ENCODE results near the gene CCNQ. TPM values are rescaled to one million over a fixed set of nuclear protein-coding genes. Genes with fewer than 3 reads are reported as not detected.
"Not testable (repeated sequence)": the region's sequence is repeated elsewhere in the genome, so short reads cannot be mapped to it uniquely, and the experiment has no call there.

Gene CCNQ
- total RNA-seq, 2 experiments from 2014 or later, result 13.4 to 15.1 TPM

DNA sequence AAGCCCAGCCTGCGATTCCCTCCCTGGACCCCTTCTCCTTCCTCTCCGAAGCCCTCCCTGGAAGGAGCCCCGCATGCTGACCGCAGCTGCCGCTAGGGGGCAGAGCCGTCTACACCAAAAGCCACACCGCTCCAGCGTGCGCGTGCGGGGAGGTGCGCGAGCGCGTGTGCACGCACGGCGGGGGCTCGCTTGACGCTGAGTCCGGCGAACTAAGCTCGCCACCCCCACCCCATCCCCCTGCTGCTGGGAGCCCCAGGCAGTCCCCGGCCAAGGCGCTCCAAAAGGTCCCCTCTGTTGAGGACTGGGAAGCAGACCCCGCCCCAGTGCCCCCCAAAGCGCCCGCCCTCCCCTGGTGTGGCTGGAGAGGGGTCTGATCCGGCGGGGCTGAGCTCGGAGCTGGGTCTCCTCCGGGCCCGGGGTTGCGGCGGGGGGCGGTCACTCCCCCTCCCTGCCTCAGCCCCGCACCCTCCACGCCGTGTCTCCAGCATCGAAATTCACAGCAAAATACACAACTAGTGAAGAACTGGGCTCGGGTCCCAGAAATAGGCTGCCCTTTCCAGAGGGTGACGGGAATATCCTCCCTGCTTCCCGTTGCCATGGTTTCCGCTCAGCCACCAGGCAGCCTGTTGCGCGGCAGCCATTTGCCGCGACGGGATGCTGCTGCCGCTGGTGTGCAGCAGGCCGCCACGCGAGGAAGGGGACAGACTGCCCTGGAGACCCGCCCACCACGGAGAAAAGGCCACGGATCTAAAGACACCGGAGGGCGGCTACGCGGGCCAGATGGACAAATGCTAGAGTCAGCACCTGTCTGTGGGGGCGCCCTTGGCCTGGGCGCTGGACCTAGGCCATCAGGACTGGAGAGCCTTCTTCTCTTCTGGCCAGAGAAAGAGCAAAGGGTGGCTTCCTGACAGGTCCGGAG lies 11.2 kb upstream of the CCNQ start:
- peak overlapping the region; percentile 8 for H3K27ac Mint-ChIP-seq
- no peaks in the 10 kb centered on the region for H3K9me3 Mint-ChIP-seq
- H3K27me3 Mint-ChIP-seq (ENCODE audit: low read depth), result no peaks in the 10 kb centered on the region
- H3K36me3 Mint-ChIP-seq (ENCODE audit: low read depth), result no peaks in the 10 kb centered on the region
- H3K4me1 Mint-ChIP-seq (ENCODE audit: low read depth), result peaks cover 8% of the 10 kb centered on the region
- DNase-seq, result peak; percentile 78
- peak overlapping the region; percentile 63 for H3K4me3 Mint-ChIP-seq
- CTCF ChIA-PET, result interaction anchor here (0.7 to 3.3 kb wide), 15 partner anchors 10 to 137 kb away, joined by 3 to 25 read pairs (median 5); partner anchors contain the start of genes CCNQ and DUSP9
- intact Hi-C loops (cut with micrococcal nuclease), result loop anchor here (1.0 to 5.0 kb wide), 4 partner anchors 39 to 59 kb away; no protein-coding TSS in a partner anchor

DNA sequence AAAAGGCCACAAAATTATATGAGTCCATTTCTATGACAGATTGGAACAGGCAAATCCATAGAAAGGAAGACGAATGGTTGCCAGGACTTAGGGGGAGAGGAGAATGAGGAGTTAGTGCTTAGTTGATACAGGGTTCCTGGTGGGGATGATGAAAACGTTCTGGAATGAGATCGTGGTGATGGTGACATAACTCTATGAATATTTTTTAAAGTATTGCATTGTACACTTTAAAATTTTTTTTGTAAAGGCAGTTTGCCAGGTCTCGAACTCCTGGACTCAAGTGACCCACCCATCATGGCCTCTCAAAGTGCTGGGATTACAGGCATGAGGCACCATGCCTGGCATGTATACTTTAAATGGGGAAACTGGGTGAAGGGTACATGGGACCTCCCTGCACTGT lies 9.9 kb upstream of the CCNQ start:
- H3K4me1 Mint-ChIP-seq (ENCODE audit: low read depth), result peaks cover 7% of the 10 kb centered on the region
- no peak overlapping the region for H3K27ac Mint-ChIP-seq
- no peaks in the 10 kb centered on the region for H3K36me3 Mint-ChIP-seq (ENCODE audit: low read depth)
- H3K9me3 Mint-ChIP-seq, result no peaks in the 10 kb centered on the region
- H3K4me3 Mint-ChIP-seq, result no peak overlapping the region
- CTCF ChIA-PET, result interaction anchor here (0.7 to 3.3 kb wide), 13 partner anchors 9 to 173 kb away, joined by 3 to 25 read pairs (median 5); partner anchors contain the start of genes CCNQ and DUSP9
- intact Hi-C loops (cut with micrococcal nuclease), result loop anchor here (2.0 kb wide), 1 partner anchor 60 kb away; no protein-coding TSS in a partner anchor
- DNase-seq, result no peak
- no peaks in the 10 kb centered on the region for H3K27me3 Mint-ChIP-seq (ENCODE audit: low read depth)

DNA sequence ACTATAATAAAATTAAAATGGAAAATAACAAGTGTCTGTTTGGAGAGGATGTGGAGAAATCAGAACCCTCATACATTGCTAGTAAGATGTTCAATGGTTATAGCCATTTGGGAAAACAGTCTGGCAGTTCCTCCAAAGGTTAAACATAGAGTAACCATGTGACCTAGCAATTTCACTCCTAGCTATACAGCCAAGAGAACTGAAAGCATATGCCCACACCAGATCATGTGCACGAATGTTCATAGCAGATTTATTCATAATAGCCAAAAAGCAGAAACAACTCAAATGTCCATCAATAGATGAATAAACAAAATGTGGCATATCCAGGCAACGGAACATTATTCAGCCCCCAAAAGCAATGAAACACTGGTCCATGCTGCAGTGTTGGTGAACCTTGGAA lies 9.4 kb upstream of the CCNQ start:
- H3K9me3 Mint-ChIP-seq, result no peaks in the 10 kb centered on the region
- DNase-seq, result no peak
- CTCF ChIA-PET, result interaction anchor here (3.3 kb wide), 1 partner anchor 60 kb away, joined by 25 read pairs; no protein-coding TSS in a partner anchor
- intact Hi-C loops (cut with micrococcal nuclease), result loop anchor here (2.0 kb wide), 1 partner anchor 60 kb away; no protein-coding TSS in a partner anchor
- H3K36me3 Mint-ChIP-seq (ENCODE audit: low read depth), result no peaks in the 10 kb centered on the region
- no peaks in the 10 kb centered on the region for H3K27me3 Mint-ChIP-seq (ENCODE audit: low read depth)
- H3K4me3 Mint-ChIP-seq, result no peak overlapping the region
- no peak overlapping the region for H3K27ac Mint-ChIP-seq
- H3K4me1 Mint-ChIP-seq (ENCODE audit: low read depth), result peaks cover 11% of the 10 kb centered on the region

DNA sequence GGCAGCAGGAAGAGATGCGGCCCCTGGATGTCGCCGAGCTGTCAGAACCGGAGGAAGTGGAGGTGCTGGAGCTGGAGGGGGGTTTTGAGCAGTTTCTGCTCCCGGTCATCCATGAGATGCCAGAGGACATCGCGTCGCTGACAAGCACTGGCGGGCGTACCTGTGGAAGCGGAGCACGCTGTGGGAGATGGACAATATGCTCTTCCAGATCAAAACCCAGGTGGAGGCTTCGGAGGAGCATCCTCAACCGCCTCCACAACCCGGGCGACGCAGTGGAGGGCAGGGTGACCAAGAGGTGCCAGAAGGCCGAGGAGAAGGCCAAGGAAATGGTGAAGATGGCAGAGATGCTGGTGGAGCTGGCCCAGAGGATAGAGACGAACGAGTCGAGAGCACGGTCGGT lies 7.6 kb upstream of the CCNQ start:
- Mint-ChIP-seq H3K4me3 (no peak overlapping the region), H3K27ac (no peak overlapping the region), H3K36me3 (ENCODE audit: low read depth) (no peaks in the 10 kb centered on the region), H3K9me3 (no peaks in the 10 kb centered on the region), H3K4me1 (ENCODE audit: low read depth) (peaks cover 18% of the 10 kb centered on the region), H3K27me3 (ENCODE audit: low read depth) (no peaks in the 10 kb centered on the region)
- DNase-seq, result no peak
- CTCF ChIA-PET, result interaction anchor here (1.1 to 1.2 kb wide), 2 partner anchors 10 to 38 kb away, joined by 3 read pairs; no protein-coding TSS in a partner anchor
- intact Hi-C loops (cut with micrococcal nuclease), result no loop called here

DNA sequence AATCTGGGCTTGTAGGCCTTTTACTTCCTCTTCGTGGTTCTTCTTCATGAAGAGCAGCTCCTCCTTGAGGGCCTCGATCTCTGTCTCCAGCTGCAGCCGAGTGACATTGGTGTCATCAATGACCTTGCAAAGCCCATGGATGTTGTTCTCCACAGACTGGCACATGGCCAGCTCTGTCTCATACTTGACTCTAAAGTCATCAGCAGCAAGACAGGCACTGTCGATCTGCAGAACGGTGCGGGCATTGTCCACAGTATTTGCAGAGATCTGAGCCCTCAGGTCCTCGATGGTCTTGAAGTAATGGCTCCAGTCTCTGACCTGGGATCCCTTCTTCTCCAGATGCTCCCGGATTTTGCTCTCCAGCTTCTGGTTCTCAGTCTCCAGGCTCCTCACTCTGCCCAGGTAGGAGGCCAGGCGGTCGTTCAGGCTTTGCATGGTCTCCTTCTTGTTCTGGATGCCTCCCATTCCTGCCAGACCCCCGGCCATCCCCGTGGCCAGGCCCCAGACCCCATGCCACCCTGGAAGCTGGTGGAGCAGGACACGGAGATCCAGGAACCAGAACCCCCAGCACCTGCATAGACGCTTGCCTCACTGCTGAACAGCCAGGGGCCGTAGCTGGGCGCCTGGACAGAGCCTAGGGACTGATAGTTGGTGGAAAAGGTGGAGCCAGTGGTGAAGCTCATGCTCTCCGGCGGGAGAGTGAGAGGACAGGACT lies 5.9 kb upstream of the CCNQ start:
- DNase-seq; intact Hi-C loops (cut with micrococcal nuclease); H3K4me3 Mint-ChIP-seq; H3K27me3 Mint-ChIP-seq (ENCODE audit: low read depth); H3K36me3 Mint-ChIP-seq (ENCODE audit: low read depth); H3K9me3 Mint-ChIP-seq; H3K27ac Mint-ChIP-seq: not testable (repeated sequence)
- CTCF ChIA-PET, result interaction anchor here (0.9 to 1.7 kb wide), 2 partner anchors 42 to 64 kb away, joined by 3 to 4 read pairs; partner anchors contain the start of gene DUSP9
- peaks cover 27% of the 10 kb centered on the region for H3K4me1 Mint-ChIP-seq (ENCODE audit: low read depth)

DNA sequence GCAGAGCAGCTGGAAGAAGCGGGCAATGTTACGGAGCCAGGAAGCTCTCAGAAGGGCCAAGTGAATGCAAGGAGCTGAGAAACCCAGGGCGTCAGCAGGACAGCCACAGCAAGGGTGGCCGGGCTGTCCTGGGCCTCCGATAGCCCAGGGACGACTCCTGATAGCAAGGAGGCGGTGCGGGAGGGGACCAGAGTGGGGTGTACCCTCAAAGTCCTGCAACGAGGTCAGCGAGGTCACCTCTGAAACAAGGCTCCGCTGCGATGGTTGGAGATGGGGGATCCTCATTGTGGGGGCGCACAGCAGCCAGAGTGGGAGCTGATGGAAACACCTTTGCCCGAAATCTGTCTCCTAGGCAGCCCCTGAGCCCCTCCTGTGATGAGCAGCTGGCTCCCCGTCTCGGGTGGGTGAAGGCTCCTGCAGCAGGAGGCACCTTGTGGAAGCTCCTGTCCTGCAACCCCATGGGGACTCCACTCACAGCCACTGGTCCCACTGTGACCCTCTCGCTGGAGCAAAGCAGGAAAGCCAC lies 4.3 kb upstream of the CCNQ start:
- H3K9me3 Mint-ChIP-seq, result no peaks in the 10 kb centered on the region
- no peaks in the 10 kb centered on the region for H3K36me3 Mint-ChIP-seq (ENCODE audit: low read depth)
- no peak overlapping the region for H3K4me3 Mint-ChIP-seq
- CTCF ChIA-PET, result interaction anchor here (1.7 kb wide), 1 partner anchor 48 kb away, joined by 3 read pairs; no protein-coding TSS in a partner anchor
- peaks cover 29% of the 10 kb centered on the region for H3K4me1 Mint-ChIP-seq (ENCODE audit: low read depth)
- intact Hi-C loops (cut with micrococcal nuclease), result no loop called here
- H3K27ac Mint-ChIP-seq, result no peak overlapping the region
- no peak for DNase-seq
- no peaks in the 10 kb centered on the region for H3K27me3 Mint-ChIP-seq (ENCODE audit: low read depth)

DNA sequence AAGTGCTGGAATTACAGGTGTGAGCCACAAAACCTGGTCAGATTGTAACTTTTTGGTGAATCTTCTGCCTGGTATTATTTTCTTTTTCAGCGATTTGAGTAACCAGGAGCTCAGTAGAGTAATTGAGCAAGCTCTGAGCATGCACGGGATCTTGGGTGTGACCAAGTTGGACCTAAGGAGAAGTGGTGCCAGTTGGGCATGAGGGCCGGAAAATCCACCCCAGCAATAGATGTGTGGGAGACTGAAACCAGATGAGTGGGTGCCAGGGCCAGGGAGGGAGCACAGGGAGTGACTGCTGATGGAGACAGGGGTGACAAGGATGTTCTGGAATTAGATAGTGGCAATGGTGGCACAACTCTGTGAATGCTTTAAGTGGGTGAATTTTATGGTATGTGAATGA lies 3.7 kb upstream of the CCNQ start:
- intact Hi-C loops (cut with micrococcal nuclease), result no loop called here

DNA sequence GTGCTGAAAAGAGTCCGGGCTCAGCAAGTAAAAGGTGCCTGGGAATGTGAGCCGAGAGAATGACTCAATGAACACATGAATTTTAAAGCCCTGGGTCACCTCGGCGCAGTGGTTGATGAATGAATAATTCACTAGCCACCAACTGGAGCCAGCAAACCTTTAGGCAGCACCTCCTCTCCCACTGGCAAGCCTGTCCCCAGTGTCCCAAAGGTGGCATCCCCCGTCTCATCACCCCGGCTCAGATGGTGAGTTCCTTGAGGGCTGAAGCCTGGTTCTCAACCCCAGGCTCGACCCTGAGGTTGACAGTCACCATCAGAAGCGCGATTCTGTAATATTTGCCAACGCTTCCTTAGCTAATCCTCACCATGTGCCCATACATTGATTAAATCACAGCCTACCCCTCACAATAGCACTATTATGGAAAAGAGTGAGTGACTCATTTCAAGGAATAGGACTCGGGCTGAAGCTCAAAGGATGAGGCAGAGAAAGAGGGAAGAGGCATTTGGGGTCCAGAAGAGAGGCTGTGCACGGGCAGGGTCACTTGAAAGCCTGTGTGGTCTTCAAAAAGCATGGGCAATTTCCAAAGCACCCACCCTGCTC lies 2.7 kb upstream of the CCNQ start:
- Mint-ChIP-seq H3K27me3 (ENCODE audit: low read depth) (no peaks in the 10 kb centered on the region), H3K4me3 (no peak overlapping the region), H3K9me3 (no peaks in the 10 kb centered on the region), H3K4me1 (ENCODE audit: low read depth) (peaks cover 42% of the 10 kb centered on the region), H3K27ac (no peak overlapping the region), H3K36me3 (ENCODE audit: low read depth) (no peaks in the 10 kb centered on the region)
- DNase-seq, result no peak
- intact Hi-C loops (cut with micrococcal nuclease), result no loop called here
- CTCF ChIA-PET, result interaction anchor here (0.9 to 2.7 kb wide), 2 partner anchors 8 to 47 kb away, joined by 3 to 15 read pairs; no protein-coding TSS in a partner anchor

More for the DNA sequence above, 3.7 kb upstream of the CCNQ start:
- Mint-ChIP-seq H3K36me3 (ENCODE audit: low read depth) (no peaks in the 10 kb centered on the region), H3K4me1 (ENCODE audit: low read depth) (peaks cover 33% of the 10 kb centered on the region), H3K27me3 (ENCODE audit: low read depth) (no peaks in the 10 kb centered on the region), H3K27ac (no peak overlapping the region), H3K4me3 (no peak overlapping the region), H3K9me3 (no peaks in the 10 kb centered on the region)
- DNase-seq, result no peak
- CTCF ChIA-PET, result interaction anchor here (0.9 to 1.7 kb wide), 2 partner anchors 48 kb away, joined by 3 read pairs; no protein-coding TSS in a partner anchor

DNA sequence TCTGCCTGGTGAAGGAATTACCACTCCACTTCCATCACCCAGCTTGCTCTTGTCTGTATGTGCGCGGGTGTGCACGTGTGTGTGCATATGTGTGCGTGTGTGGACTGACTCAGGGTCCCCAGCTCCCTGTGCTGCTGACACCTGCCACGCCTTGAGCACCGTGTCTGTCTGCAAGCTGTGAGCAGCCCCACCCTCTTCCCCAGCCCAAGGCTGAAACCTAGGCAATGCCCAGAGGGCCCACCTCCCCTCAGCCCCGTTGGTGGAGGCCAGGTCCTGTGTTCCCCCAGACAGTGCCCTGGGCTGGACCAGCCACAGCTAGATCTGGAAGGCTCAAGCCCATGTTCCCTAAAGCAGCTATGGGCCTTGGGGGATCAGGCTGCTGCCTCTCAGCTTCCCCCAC lies 2.0 kb upstream of the CCNQ start:
- Mint-ChIP-seq H3K27me3 (ENCODE audit: low read depth) (no peaks in the 10 kb centered on the region), H3K27ac (no peak overlapping the region), H3K36me3 (ENCODE audit: low read depth) (peaks cover under 1% of the 10 kb centered on the region), H3K4me1 (ENCODE audit: low read depth) (peaks cover 46% of the 10 kb centered on the region), H3K9me3 (no peaks in the 10 kb centered on the region), H3K4me3 (peak overlapping the region; percentile 24)
- DNase-seq, result no peak
- intact Hi-C loops (cut with micrococcal nuclease), result no loop called here
- CTCF ChIA-PET, result interaction anchor here (2.7 kb wide), 1 partner anchor 9 kb away, joined by 15 read pairs; no protein-coding TSS in a partner anchor

DNA sequence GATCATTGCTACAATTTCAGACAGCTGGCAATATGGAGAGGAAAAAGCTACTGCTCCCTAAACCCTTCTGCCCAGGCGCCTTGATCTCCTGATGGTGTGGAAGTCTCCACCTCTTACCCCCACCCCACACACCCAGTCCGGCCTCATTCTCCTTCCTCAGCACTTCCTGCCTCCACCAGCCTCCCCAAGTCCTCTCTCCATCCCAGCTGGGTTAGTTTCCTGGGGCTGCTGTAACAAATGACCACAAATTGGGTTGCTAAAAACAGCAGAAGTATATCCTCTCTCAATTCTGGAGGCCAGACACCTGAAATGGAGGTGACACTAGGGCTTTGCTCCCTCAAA lies 1.1 kb upstream of the CCNQ start:
- CTCF ChIA-PET, result interaction anchor here (0.8 to 2.7 kb wide), 2 partner anchors 10 to 68 kb away, joined by 4 to 15 read pairs; no protein-coding TSS in a partner anchor
- Mint-ChIP-seq H3K9me3 (no peaks in the 10 kb centered on the region), H3K36me3 (ENCODE audit: low read depth) (peaks cover 4% of the 10 kb centered on the region), H3K27ac (peak overlapping the region; percentile 68), H3K27me3 (ENCODE audit: low read depth) (no peaks in the 10 kb centered on the region), H3K4me1 (ENCODE audit: low read depth) (peaks cover 49% of the 10 kb centered on the region), H3K4me3 (peak overlapping the region; percentile 82)
- peak; percentile 42 for DNase-seq
- intact Hi-C loops (cut with micrococcal nuclease), result no loop called here

DNA sequence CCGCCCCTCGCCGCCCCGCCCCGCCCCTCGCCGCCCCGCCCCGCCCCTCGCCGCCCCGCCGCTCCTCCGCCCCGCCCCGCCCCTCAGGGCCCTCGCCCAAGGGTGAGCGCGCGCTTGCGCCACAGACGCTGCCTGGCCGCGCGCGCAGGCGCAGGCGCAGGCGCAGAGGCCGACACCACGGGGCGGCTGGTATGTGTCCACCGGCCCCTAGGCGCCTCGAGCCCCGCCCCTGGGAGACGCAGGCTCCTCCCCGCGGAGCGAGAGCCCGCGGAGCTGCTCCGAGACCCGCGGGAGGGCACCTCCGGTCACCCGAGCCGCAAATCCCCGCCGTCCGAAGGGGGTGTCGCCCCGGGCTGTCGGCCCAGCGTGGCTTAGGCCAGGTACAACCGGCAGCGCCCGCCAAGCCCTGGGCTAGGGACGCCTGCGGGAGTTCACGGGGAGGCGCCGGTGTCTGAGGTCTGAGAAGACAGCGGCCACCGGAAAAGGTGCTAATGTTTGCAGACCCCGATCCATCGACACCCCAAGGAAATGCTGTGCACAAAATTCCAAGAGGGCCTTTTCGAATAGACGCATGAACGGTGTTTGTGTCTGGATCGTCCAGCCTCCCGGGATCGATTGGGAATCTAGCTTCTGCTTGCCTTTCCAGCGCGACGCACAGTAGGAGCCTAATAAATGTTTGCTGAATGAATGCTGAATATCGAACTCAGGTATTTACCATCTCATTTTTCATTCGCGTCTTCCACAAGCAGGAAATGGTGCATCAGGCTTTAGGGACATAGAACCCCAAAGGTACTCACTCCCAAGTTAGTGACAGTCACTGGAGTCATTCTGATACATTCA lies 473 bp upstream of the CCNQ start:
- Mint-ChIP-seq H3K4me1 (ENCODE audit: low read depth) (peaks cover 49% of the 10 kb centered on the region), H3K4me3 (peak overlapping the region; percentile 82), H3K27ac (peak overlapping the region; percentile 68), H3K27me3 (ENCODE audit: low read depth) (no peaks in the 10 kb centered on the region), H3K9me3 (no peaks in the 10 kb centered on the region), H3K36me3 (ENCODE audit: low read depth) (peaks cover 4% of the 10 kb centered on the region)
- peak; percentile 86 for DNase-seq
- intact Hi-C loops (cut with micrococcal nuclease), result loop anchor here (1.0 to 5.0 kb wide), 7 partner anchors 16 to 567 kb away; partner anchors contain the start of genes ABCD1, BCAP31, HAUS7 and IDH3G
- CTCF ChIA-PET, result interaction anchor here (0.6 to 2.7 kb wide), 3 partner anchors 8 to 69 kb away, joined by 3 to 15 read pairs (median 4); no protein-coding TSS in a partner anchor
